ENCODE results near the gene RAPGEF2. TPM values are rescaled to one million over a fixed set of nuclear protein-coding genes. Genes with fewer than 3 reads are reported as not detected.

RAPGEF2 gene
- total and polyA plus RNA-seq, 2 experiments from 2014 or later = 10.2 to 63.1 TPM

DNA sequence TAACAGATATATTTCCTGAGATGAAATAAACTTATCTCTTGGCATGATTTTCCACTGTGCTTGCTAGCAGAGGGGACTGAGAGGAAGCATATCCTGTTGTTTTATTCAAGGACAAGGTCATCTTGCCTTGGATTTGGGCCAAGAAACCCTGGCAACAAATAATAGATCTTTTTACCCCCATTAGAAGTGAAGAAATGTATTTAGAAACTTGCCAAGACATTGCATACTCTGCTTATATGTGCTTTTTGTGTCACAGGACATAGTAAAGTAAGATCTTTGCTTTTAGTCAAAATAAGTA, 170.2 kb downstream of the RAPGEF2 start:
- no peak overlapping the region for H3K4me3 Mint-ChIP-seq
- no peak for ATAC-seq
- TF ChIP-seq CREB1 (CRISPR knock-in tag; IDR thresholded peaks at IDR 0.05; ENCODE audit: low read depth) = no peak
- TF ChIP-seq, protein P1, sequence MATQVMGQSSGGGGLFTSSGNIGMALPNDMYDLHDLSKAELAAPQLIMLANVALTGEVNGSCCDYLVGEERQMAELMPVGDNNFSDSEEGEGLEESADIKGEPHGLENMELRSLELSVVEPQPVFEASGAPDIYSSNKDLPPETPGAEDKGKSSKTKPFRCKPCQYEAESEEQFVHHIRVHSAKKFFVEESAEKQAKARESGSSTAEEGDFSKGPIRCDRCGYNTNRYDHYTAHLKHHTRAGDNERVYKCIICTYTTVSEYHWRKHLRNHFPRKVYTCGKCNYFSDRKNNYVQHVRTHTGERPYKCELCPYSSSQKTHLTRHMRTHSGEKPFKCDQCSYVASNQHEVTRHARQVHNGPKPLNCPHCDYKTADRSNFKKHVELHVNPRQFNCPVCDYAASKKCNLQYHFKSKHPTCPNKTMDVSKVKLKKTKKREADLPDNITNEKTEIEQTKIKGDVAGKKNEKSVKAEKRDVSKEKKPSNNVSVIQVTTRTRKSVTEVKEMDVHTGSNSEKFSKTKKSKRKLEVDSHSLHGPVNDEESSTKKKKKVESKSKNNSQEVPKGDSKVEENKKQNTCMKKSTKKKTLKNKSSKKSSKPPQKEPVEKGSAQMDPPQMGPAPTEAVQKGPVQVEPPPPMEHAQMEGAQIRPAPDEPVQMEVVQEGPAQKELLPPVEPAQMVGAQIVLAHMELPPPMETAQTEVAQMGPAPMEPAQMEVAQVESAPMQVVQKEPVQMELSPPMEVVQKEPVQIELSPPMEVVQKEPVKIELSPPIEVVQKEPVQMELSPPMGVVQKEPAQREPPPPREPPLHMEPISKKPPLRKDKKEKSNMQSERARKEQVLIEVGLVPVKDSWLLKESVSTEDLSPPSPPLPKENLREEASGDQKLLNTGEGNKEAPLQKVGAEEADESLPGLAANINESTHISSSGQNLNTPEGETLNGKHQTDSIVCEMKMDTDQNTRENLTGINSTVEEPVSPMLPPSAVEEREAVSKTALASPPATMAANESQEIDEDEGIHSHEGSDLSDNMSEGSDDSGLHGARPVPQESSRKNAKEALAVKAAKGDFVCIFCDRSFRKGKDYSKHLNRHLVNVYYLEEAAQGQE (IDR thresholded peaks at IDR 0.05; ENCODE audit: unreplicated experiment) = no peak
- no peak for TF ChIP-seq EZH2phosphoT487 (IDR thresholded peaks at IDR 0.05; ENCODE audit: unreplicated experiment)
- no peak for TF ChIP-seq NANOG (IDR thresholded peaks at IDR 0.05; ENCODE audit: borderline replicate concordance)
- no peak for TF ChIP-seq ZNF331 (CRISPR knock-in tag; IDR thresholded peaks at IDR 0.05; ENCODE audit: low read depth)
- TF ChIP-seq, protein P2, sequence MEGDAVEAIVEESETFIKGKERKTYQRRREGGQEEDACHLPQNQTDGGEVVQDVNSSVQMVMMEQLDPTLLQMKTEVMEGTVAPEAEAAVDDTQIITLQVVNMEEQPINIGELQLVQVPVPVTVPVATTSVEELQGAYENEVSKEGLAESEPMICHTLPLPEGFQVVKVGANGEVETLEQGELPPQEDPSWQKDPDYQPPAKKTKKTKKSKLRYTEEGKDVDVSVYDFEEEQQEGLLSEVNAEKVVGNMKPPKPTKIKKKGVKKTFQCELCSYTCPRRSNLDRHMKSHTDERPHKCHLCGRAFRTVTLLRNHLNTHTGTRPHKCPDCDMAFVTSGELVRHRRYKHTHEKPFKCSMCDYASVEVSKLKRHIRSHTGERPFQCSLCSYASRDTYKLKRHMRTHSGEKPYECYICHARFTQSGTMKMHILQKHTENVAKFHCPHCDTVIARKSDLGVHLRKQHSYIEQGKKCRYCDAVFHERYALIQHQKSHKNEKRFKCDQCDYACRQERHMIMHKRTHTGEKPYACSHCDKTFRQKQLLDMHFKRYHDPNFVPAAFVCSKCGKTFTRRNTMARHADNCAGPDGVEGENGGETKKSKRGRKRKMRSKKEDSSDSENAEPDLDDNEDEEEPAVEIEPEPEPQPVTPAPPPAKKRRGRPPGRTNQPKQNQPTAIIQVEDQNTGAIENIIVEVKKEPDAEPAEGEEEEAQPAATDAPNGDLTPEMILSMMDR (conservative IDR thresholded peaks at IDR 0.05; ENCODE audit: low read depth in 2 of 2) = no peak
- no peak for TF ChIP-seq POLR2AphosphoS5 (IDR thresholded peaks at IDR 0.05; ENCODE audit: low read depth)
- TF ChIP-seq, protein P3, sequence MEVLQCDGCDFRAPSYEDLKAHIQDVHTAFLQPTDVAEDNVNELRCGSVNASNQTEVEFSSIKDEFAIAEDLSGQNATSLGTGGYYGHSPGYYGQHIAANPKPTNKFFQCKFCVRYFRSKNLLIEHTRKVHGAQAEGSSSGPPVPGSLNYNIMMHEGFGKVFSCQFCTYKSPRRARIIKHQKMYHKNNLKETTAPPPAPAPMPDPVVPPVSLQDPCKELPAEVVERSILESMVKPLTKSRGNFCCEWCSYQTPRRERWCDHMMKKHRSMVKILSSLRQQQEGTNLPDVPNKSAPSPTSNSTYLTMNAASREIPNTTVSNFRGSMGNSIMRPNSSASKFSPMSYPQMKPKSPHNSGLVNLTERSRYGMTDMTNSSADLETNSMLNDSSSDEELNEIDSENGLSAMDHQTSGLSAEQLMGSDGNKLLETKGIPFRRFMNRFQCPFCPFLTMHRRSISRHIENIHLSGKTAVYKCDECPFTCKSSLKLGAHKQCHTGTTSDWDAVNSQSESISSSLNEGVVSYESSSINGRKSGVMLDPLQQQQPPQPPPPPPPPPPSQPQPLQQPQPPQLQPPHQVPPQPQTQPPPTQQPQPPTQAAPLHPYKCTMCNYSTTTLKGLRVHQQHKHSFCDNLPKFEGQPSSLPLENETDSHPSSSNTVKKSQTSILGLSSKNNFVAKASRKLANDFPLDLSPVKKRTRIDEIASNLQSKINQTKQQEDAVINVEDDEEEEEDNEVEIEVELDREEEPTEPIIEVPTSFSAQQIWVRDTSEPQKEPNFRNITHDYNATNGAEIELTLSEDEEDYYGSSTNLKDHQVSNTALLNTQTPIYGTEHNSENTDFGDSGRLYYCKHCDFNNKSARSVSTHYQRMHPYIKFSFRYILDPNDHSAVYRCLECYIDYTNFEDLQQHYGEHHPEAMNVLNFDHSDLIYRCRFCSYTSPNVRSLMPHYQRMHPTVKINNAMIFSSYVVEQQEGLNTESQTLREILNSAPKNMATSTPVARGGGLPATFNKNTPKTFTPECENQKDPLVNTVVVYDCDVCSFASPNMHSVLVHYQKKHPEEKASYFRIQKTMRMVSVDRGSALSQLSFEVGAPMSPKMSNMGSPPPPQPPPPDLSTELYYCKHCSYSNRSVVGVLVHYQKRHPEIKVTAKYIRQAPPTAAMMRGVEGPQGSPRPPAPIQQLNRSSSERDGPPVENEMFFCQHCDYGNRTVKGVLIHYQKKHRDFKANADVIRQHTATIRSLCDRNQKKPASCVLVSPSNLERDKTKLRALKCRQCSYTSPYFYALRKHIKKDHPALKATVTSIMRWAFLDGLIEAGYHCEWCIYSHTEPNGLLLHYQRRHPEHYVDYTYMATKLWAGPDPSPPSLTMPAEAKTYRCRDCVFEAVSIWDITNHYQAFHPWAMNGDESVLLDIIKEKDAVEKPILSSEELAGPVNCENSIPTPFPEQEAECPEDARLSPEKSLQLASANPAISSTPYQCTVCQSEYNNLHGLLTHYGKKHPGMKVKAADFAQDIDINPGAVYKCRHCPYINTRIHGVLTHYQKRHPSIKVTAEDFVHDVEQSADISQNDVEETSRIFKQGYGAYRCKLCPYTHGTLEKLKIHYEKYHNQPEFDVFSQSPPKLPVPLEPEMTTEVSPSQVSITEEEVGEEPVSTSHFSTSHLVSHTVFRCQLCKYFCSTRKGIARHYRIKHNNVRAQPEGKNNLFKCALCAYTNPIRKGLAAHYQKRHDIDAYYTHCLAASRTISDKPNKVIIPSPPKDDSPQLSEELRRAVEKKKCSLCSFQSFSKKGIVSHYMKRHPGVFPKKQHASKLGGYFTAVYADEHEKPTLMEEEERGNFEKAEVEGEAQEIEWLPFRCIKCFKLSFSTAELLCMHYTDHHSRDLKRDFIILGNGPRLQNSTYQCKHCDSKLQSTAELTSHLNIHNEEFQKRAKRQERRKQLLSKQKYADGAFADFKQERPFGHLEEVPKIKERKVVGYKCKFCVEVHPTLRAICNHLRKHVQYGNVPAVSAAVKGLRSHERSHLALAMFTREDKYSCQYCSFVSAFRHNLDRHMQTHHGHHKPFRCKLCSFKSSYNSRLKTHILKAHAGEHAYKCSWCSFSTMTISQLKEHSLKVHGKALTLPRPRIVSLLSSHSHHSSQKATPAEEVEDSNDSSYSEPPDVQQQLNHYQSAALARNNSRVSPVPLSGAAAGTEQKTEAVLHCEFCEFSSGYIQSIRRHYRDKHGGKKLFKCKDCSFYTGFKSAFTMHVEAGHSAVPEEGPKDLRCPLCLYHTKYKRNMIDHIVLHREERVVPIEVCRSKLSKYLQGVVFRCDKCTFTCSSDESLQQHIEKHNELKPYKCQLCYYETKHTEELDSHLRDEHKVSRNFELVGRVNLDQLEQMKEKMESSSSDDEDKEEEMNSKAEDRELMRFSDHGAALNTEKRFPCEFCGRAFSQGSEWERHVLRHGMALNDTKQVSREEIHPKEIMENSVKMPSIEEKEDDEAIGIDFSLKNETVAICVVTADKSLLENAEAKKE (CRISPR knock-in tag; IDR thresholded peaks at IDR 0.05) = no peak
- no peak for TF ChIP-seq JUNB (IDR thresholded peaks at IDR 0.05; ENCODE audit: unreplicated experiment)
- no peak for TF ChIP-seq EZH2 (IDR thresholded peaks at IDR 0.05; ENCODE audit: low read depth, unreplicated experiment)
- TF ChIP-seq, protein P4, sequence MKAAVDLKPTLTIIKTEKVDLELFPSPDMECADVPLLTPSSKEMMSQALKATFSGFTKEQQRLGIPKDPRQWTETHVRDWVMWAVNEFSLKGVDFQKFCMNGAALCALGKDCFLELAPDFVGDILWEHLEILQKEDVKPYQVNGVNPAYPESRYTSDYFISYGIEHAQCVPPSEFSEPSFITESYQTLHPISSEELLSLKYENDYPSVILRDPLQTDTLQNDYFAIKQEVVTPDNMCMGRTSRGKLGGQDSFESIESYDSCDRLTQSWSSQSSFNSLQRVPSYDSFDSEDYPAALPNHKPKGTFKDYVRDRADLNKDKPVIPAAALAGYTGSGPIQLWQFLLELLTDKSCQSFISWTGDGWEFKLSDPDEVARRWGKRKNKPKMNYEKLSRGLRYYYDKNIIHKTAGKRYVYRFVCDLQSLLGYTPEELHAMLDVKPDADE (IDR thresholded peaks at IDR 0.05) = no peak
- no peak for TF ChIP-seq STAT1 (IDR thresholded peaks at IDR 0.05; ENCODE audit: unreplicated experiment)
- no peak for TF ChIP-seq ZNF114 (CRISPR knock-in tag; IDR thresholded peaks at IDR 0.05)

More for the DNA sequence above, 170.2 kb downstream of the RAPGEF2 start:
- Mint-ChIP-seq H3K9me3 (no peaks in the 10 kb centered on the region; the same call in 2 of the 3 replicates), H3K27ac (no peak overlapping the region), H3K27me3 (ENCODE audit: insufficient read depth, low read depth, poor library complexity) (peaks cover 3% of the 10 kb centered on the region), H3K36me3 (ENCODE audit: low read depth) (peaks cover 5% of the 10 kb centered on the region; the same call in 2 of the 3 replicates), H3K4me1 (peaks cover 2% of the 10 kb centered on the region; the same call in 2 of the 3 replicates)
- no peak overlapping the region for H3K4me3 ChIP-seq
- H3K36me3 ChIP-seq (ENCODE audit: insufficient read depth) = no peaks in the 10 kb centered on the region
- DNase-seq (ENCODE audit: low spot score) = no peak
- H3K4me2 ChIP-seq = no peak overlapping the region
- no peak overlapping the region for H2AFZ ChIP-seq
- H3K9me2 ChIP-seq (ENCODE audit: insufficient read depth) = no peaks in the 10 kb centered on the region
- no peaks in the 10 kb centered on the region for H3K79me2 ChIP-seq (replicated peaks; ENCODE audit: insufficient read depth)
- H3K4me1 ChIP-seq (ENCODE audit: insufficient read depth) = peaks cover 3% of the 10 kb centered on the region
- no peaks in the 10 kb centered on the region for H3K27me3 ChIP-seq (ENCODE audit: insufficient read depth)
- no peak overlapping the region for H3K27ac ChIP-seq (ENCODE audit: low read depth)
- H3F3A ChIP-seq (replicated peaks; ENCODE audit: low read depth) = no peaks in the 10 kb centered on the region
- H4K20me1 ChIP-seq (replicated peaks; ENCODE audit: insufficient read depth) = 0 out of 2 replicates have a peak, but pooled peaks cover 3% of the 10 kb centered on the region
